A673 (cell line): ENCODE results near the gene RASSF6.

Experiments
- CTCF ChIP-seq: fragments of 300-800, 200-600 bp; sonication (generic); conservative IDR thresholded peaks from 2 replicates; pipeline ENCODE4 v1.5.1; 2017; ENCODE audit warnings: low read depth, mild to moderate bottlenecking, antibody characterized with exemption, low read length, moderate library complexity, mixed read lengths
- EZH2 ChIP-seq: fragments of 200-600 bp; sonication (generic); IDR thresholded peaks from 2 replicates; pipeline ENCODE4 v1.6.1; 2017; ENCODE audit warnings: borderline replicate concordance, low read depth, mild to moderate bottlenecking, mixed read lengths, antibody characterized with exemption, low read length; ENCODE audit not compliant: poor library complexity, severe bottlenecking

GRCh38 chr4:73527196-73527595, 93.0 kb downstream of the RASSF6 start:
- TF ChIP-seq EZH2 = no peak
- TF ChIP-seq CTCF = no peak
